OCI-LY7 (cell line): ENCODE measurements around the gene ZNF442. TPM values are rescaled to one million over a fixed set of nuclear protein-coding genes. Genes with fewer than 3 reads are reported as not detected.
"Not testable (repeated sequence)": the region's sequence is repeated elsewhere in the genome, so short reads cannot be mapped to it uniquely, and the experiment has no call there.

Source experiments
- BruUV-seq: library from RNA; stranded (reverse); fragments of 400-500 nt; replicated peaks from 2 replicates; lab custom pipeline; 2021; lab: Mats Ljungman, UMichigan
- CTCF ChIA-PET: fragments of 300-600 bp; sonication (Branson Sonifier 250); formaldehyde crosslinking; loops from one replicate; lab custom pipeline; 2022; ENCODE audit warnings: antibody characterized with exemption; ENCODE audit not compliant: unreplicated experiment; lab: Charles Lee
- POLR2A ChIA-PET: fragments of 300-600 bp; sonication (Branson Sonifier 250); formaldehyde crosslinking; loops from one replicate; lab custom pipeline; 2022; ENCODE audit warnings: antibody characterized with exemption; lab: Charles Lee
- DNase-seq: peaks from one replicate; pipeline ENCODE4 v3.0.0-alpha.2; 2015; ENCODE audit warnings: low spot score
- H2AFZ ChIP-seq: fragments of 200-600 bp; sonication (generic), shearing (Covaris generic); 2 replicates; pipeline ENCODE4 v1.6.1; 2014; ENCODE audit warnings: mild to moderate bottlenecking, antibody characterized with exemption, low read length, moderate library complexity
- H3K27ac ChIP-seq: fragments of 200-600 bp; sonication (generic); 2 replicates; pipeline ENCODE4 v1.5.1; 2014; ENCODE audit warnings: mixed run types, low read depth, mild to moderate bottlenecking, moderate library complexity, low read length, inconsistent platforms; ENCODE audit not compliant: poor library complexity, severe bottlenecking
- H3K36me3 ChIP-seq: fragments of 200-600 bp; sonication (generic); 2 replicates; pipeline ENCODE4 v1.6.1; 2014; ENCODE audit warnings: mild to moderate bottlenecking, antibody characterized with exemption, low read length, moderate library complexity, mixed read lengths; ENCODE audit not compliant: insufficient read depth
- H3K4me1 ChIP-seq: fragments of 200-600 bp; sonication (generic); 2 replicates; pipeline ENCODE4 v1.5.1; 2014; ENCODE audit warnings: mild to moderate bottlenecking, low read length; ENCODE audit not compliant: insufficient read depth, poor library complexity, severe bottlenecking
- H3K4me2 ChIP-seq: fragments of 200-600 bp; sonication (generic); 2 replicates; pipeline ENCODE4 v1.6.1; 2014; ENCODE audit warnings: mild to moderate bottlenecking, low read length
- H3K4me3 ChIP-seq: fragments of 200-600 bp; sonication (generic); 2 replicates; pipeline ENCODE4 v1.5.1; 2014; ENCODE audit warnings: mild to moderate bottlenecking, low read depth, low read length; ENCODE audit not compliant: poor library complexity, severe bottlenecking
- H3K79me2 ChIP-seq: fragments of 200-600 bp; sonication (generic); 2 replicates; pipeline ENCODE4 v1.6.1; 2016; ENCODE audit warnings: low read depth, mild to moderate bottlenecking, low read length, moderate library complexity, mixed read lengths; ENCODE audit not compliant: insufficient read depth
- H3K9me2 ChIP-seq: fragments of 200-600 bp; sonication (generic); 2 replicates; pipeline ENCODE4 v1.6.1; 2016; ENCODE audit warnings: mild to moderate bottlenecking, low read length, mixed read lengths; ENCODE audit not compliant: insufficient read depth
- H3K9me3 ChIP-seq: fragments of 200-600 bp; sonication (generic); 2 replicates; pipeline ENCODE4 v1.6.1; 2014; ENCODE audit warnings: mild to moderate bottlenecking, mixed run types, low read length, mixed read lengths
- H4K20me1 ChIP-seq: fragments of 200-600 bp; sonication (generic); 2 replicates; pipeline ENCODE4 v1.6.1; 2014; ENCODE audit warnings: mild to moderate bottlenecking, antibody characterized with exemption, low read length, moderate library complexity, mixed read lengths; ENCODE audit not compliant: insufficient read depth
- EZH2phosphoT487 ChIP-seq: fragments of 200-600 bp; sonication (generic); IDR thresholded peaks from 2 replicates; pipeline ENCODE4 v1.6.1; 2018; ENCODE audit warnings: low read depth, borderline replicate concordance, mild to moderate bottlenecking, mixed run types, antibody characterized with exemption, low read length, moderate library complexity, mixed read lengths
- intact Hi-C: fragments of 100-400 bp; cut with micrococcal nuclease; formaldehyde crosslinking; loops from one replicate; pipeline ENCODE4 v1.10.0; 2022; ENCODE audit not compliant: unreplicated experiment
- total RNA-seq, 2 experiments: library from RNA; depleted of rRNA in 1 of 2; stranded (reverse); fragments of >200 nt in 1 of 2; shearing (Covaris generic) in 1 of 2; gene quantifications; 2 replicates each; pipeline ENCODE4 v1.2.3, GENCODE V29; 2014 to 2022
- TF ChIP-seq, protein P1 (sequence below): fragments of 200-600 bp; sonication (generic); conservative IDR thresholded peaks from 2 replicates; pipeline ENCODE4 v1.5.1; 2014; ENCODE audit warnings: mild to moderate bottlenecking, antibody characterized with exemption, low read length, moderate library complexity, mixed read lengths

ZNF442 gene
- total RNA-seq, 2 experiments from 2014 or later: 0.19 to 0.76 TPM

DNA sequence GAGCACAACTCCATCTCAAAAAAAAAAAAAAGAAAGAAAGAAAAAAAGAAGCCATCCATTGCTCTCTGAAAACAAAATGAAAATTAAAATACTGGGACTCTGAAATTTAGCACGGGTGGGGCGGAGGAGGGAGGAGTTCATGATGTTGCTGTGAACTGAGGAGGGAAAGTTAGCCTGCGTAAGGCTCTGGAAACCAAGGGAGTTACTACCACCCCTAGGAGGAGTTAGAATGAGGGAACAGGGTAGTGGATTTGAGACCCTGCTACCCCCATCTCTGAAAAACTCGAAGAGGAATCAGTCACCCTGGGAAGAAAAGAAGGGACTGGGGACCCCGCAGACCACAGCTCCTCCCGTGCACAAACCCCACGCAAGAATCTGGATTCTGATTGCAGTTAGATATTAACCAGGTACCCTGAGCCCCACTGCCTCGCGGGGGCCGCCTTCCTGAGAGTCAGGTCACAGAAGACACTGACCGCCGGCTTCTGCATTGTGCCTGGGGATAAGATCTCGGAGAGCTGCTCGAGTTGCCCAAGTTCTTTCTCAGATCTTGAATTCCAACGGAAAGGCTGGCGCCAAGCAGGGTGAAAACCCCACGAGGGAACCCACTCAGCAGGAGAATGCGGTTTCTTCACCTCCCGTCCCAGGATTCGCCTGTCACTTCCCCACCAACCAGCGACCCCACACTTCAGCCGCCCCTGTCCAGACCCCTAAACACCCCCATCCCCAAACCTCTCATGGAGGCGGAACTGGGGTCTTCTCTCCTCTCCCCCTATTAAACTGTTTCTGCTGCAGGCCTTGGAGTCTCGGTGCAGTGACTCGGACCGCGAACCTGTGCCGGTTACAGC lies 870 bp downstream of the ZNF442 start:
- CTCF ChIA-PET: interaction anchor here (0.6 kb wide), 1 partner anchor 306 kb away, joined by 3 read pairs; no protein-coding TSS in a partner anchor
- no peaks in the 10 kb centered on the region for H3K9me2 ChIP-seq
- H3K4me2 ChIP-seq: peak overlapping the region; percentile 59; the same call in 1 of the 2 replicates
- TF ChIP-seq, protein P1, sequence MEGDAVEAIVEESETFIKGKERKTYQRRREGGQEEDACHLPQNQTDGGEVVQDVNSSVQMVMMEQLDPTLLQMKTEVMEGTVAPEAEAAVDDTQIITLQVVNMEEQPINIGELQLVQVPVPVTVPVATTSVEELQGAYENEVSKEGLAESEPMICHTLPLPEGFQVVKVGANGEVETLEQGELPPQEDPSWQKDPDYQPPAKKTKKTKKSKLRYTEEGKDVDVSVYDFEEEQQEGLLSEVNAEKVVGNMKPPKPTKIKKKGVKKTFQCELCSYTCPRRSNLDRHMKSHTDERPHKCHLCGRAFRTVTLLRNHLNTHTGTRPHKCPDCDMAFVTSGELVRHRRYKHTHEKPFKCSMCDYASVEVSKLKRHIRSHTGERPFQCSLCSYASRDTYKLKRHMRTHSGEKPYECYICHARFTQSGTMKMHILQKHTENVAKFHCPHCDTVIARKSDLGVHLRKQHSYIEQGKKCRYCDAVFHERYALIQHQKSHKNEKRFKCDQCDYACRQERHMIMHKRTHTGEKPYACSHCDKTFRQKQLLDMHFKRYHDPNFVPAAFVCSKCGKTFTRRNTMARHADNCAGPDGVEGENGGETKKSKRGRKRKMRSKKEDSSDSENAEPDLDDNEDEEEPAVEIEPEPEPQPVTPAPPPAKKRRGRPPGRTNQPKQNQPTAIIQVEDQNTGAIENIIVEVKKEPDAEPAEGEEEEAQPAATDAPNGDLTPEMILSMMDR: no peak
- TF ChIP-seq EZH2phosphoT487: no peak
- H2AFZ ChIP-seq: no peak overlapping the region; the same call in 1 of the 2 replicates
- peaks cover 10% of the 10 kb centered on the region for H3K4me1 ChIP-seq
- no peaks in the 10 kb centered on the region for H4K20me1 ChIP-seq
- intact Hi-C loops: no loop called here
- H3K9me3 ChIP-seq: peaks cover 7% of the 10 kb centered on the region; the same call in 1 of the 2 replicates
- H3K4me3 ChIP-seq: peak overlapping the region; percentile 60
- no peak for DNase-seq
- no peaks in the 10 kb centered on the region for H3K79me2 ChIP-seq
- no peaks in the 10 kb centered on the region for H3K36me3 ChIP-seq
- no peak overlapping the region for H3K27ac ChIP-seq
- POLR2A ChIA-PET: no interaction called here
- no TSS peak for BruUV-seq

DNA sequence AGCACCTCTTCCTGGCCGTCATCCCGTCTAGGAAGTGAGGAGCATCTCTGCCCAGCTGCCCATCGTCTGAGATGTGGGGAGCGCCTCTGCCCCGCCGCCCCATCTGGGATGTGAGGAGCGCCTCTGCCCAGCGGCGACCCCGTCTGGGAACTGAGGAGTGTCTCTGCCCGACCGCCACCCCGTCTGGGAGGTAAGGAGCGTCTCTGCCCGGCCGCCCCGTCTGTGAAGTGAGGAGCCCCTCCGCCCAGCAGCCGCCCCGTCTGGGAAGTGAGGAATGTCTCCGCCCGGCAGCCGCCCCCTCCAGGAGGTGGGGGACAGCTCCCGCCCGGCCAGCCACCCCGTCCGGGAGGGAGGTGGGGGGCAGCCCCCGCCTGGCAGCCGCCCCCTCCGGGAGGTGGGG lies 3.2 kb downstream of the ZNF442 start:
- H3K27ac ChIP-seq, H2AFZ ChIP-seq, CTCF ChIA-PET, H3K4me2 ChIP-seq, H3K4me3 ChIP-seq, H3K79me2 ChIP-seq, intact Hi-C loops, H3K9me2 ChIP-seq, DNase-seq, H4K20me1 ChIP-seq, H3K9me3 ChIP-seq, H3K36me3 ChIP-seq, BruUV-seq, POLR2A ChIA-PET, H3K4me1 ChIP-seq: not testable (repeated sequence)

DNA sequence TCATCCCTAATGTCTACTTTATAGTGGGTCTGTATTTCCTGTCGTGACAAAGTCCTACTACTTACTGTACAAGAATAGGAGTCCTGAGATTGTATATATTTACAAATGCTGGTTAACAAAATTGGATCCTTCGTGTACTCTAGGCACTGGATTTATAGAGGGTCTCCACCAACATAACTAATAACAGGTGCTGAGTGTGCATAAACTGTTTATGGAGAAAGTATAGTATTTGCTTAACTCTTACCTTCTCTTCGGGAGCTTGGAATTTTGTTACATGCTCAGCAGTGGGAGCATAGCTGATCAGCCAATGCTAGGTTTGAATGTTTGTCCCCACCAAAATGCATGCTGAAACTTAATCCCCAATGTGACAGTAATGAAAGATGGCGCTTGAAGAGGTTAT lies 12.1 kb downstream of the ZNF442 start:
- no peaks in the 10 kb centered on the region for H3K36me3 ChIP-seq
- intact Hi-C loops: no loop called here
- no peaks in the 10 kb centered on the region for H3K9me2 ChIP-seq

More for the DNA sequence above, 12.1 kb downstream of the ZNF442 start:
- Histone ChIP-seq H4K20me1 (no peaks in the 10 kb centered on the region), H3K27ac (no peak overlapping the region), H3K4me1 (no peaks in the 10 kb centered on the region), H3K4me2 (no peak overlapping the region), H3K9me3 (peaks cover 19% of the 10 kb centered on the region), H2AFZ (no peak overlapping the region), H3K4me3 (no peak overlapping the region), H3K79me2 (no peaks in the 10 kb centered on the region)
- no TSS peak for BruUV-seq
- TF ChIP-seq, protein P1: no peak
- no peak for TF ChIP-seq EZH2phosphoT487
- DNase-seq: no peak
- CTCF ChIA-PET: no interaction called here
- POLR2A ChIA-PET: no interaction called here
